DLD1 (cell line): ENCODE results near the gene TMEM169.
"Not testable (repeated sequence)": the region's sequence is repeated elsewhere in the genome, so short reads cannot be mapped to it uniquely, and the experiment has no call there.

Experiments used
- in situ Hi-C: cut with HindIII; loops from 2 replicates; pipeline ENCODE4 v1.10.0; 2017; ENCODE audit warnings: low sequenced_read_pairs

The TMEM169 gene

GRCh38 chr2:216070195-216070594 lies 11.5 kb upstream of the TMEM169 start:
- in situ Hi-C loops: no loop called here

- in situ Hi-C loops: no loop called here
These were observed 10.4 kb upstream of the TMEM169 start for GRCh38 chr2:216071111-216071851.

GRCh38 chr2:216072473-216072872 lies 9.2 kb upstream of the TMEM169 start:
- in situ Hi-C loops: no loop called here

- in situ Hi-C loops: no loop called here
These were observed 7.9 kb upstream of the TMEM169 start for GRCh38 chr2:216073773-216074172.

- in situ Hi-C loops: no loop called here
These were observed 7.3 kb upstream of the TMEM169 start for GRCh38 chr2:216074380-216074779.

- in situ Hi-C loops: no loop called here
These were observed 6.9 kb upstream of the TMEM169 start for GRCh38 chr2:216074794-216075193.

GRCh38 chr2:216075510-216076485 lies 5.9 kb upstream of the TMEM169 start:
- in situ Hi-C loops: no loop called here

GRCh38 chr2:216078776-216079175 lies 2.9 kb upstream of the TMEM169 start:
- in situ Hi-C loops: no loop called here

GRCh38 chr2:216080048-216080447 lies 1.7 kb upstream of the TMEM169 start:
- in situ Hi-C loops: not testable (repeated sequence)

- in situ Hi-C loops: no loop called here
These were observed 707 bp upstream of the TMEM169 start for GRCh38 chr2:216081012-216081411.

GRCh38 chr2:216082117-216082711 lies 495 bp downstream of the TMEM169 start:
- in situ Hi-C loops: no loop called here

GRCh38 chr2:216082805-216083204 lies 1.1 kb downstream of the TMEM169 start:
- in situ Hi-C loops: no loop called here

- in situ Hi-C loops: no loop called here
These were observed 2.0 kb downstream of the TMEM169 start for GRCh38 chr2:216083464-216084281.

GRCh38 chr2:216084547-216084946 lies 2.8 kb downstream of the TMEM169 start:
- in situ Hi-C loops: no loop called here

- in situ Hi-C loops: no loop called here
These were observed 4.6 kb downstream of the TMEM169 start for GRCh38 chr2:216086207-216086893.

GRCh38 chr2:216090369-216090786 lies 8.7 kb downstream of the TMEM169 start:
- in situ Hi-C loops: no loop called here

GRCh38 chr2:216092646-216093045 lies 10.9 kb downstream of the TMEM169 start:
- in situ Hi-C loops: no loop called here

- in situ Hi-C loops: no loop called here
These were observed 13.0 kb downstream of the TMEM169 start for GRCh38 chr2:216094701-216095100.

- in situ Hi-C loops: no loop called here
These were observed 17.0 kb downstream of the TMEM169 start for GRCh38 chr2:216098421-216099334.
